Memory B cell (primary cell): ENCODE results near the gene DNAJB6.

ENCODE experiments used
- ATAC-seq: fragments of 150-1000 bp; cut with Tn5 transposase; 2 replicates; pipeline ENCODE4 v1.10.0; 2021; ENCODE audit warnings: low read depth, mild to moderate bottlenecking, moderate library complexity
- DNase-seq, 2 donors: peaks; one replicate each; pipeline ENCODE4 v3.0.0; 2022; ENCODE audit warnings: low spot score in 2 of 2
- H3K27ac Mint-ChIP-seq: one replicate; pipeline ENCODE4 v1.8.0; 2022; ENCODE audit warnings: mild to moderate bottlenecking, moderate library complexity, mixed read lengths
- H3K27me3 Mint-ChIP-seq: one replicate; pipeline ENCODE4 v1.8.0; 2022; ENCODE audit warnings: mixed read lengths
- H3K36me3 Mint-ChIP-seq: one replicate; pipeline ENCODE4 v1.8.0; 2022; ENCODE audit warnings: mild to moderate bottlenecking, mixed read lengths
- H3K4me1 Mint-ChIP-seq: one replicate; pipeline ENCODE4 v1.8.0; 2022; ENCODE audit warnings: mixed read lengths
- H3K4me3 Mint-ChIP-seq: one replicate; pipeline ENCODE4 v1.8.0; 2022; ENCODE audit warnings: mild to moderate bottlenecking, moderate library complexity, mixed read lengths
- H3K9me3 Mint-ChIP-seq: one replicate; pipeline ENCODE4 v1.8.0; 2022; ENCODE audit warnings: mixed read lengths

DNAJB6 gene

DNA sequence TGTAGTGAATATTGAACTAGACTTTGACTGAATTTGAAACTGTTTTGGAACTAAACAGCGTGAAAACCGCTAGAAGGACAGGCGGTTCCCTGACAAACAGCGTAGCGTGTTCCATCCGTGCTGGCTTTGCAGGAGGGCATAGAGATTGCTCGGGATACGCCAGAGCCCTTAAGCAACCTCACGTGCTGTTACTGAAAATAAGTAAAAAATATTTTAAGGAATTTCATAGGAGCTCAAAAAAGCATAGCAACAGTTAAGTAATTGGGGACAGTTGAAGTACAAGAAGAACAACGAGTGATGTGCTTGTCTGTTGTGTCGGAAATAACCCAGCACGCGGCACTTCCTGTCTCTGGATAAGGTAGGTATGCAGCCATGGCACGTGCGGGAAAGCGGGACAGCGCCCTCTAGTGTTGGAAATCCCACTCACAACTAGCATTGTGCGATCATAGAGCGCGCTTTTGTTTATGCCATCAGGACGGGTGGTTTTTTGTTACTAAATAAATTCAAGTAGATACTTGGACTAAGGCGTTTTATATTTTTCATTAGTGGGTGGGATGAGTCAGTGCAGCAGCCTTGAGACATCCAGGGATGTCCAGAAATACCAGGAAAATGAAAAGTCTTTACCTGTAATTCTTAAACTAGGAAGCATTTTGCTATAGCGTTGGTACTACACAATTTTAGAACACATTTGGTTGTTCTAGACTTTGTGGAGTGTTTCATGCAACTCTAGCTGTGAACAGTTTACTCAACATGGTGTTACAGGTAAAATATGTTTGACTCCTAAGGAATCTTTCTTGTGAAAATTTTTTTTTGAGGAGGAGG is 50.4 kb downstream of the DNAJB6 start:
- peak; percentile 80 to 85 for DNase-seq
- Mint-ChIP-seq H3K27ac (peak overlapping the region; percentile 84), H3K27me3 (no peaks in the 10 kb centered on the region), H3K4me1 (peaks cover 7% of the 10 kb centered on the region), H3K36me3 (peaks cover 12% of the 10 kb centered on the region), H3K9me3 (no peaks in the 10 kb centered on the region), H3K4me3 (no peak overlapping the region)
- peak; percentile 98 for ATAC-seq

DNA sequence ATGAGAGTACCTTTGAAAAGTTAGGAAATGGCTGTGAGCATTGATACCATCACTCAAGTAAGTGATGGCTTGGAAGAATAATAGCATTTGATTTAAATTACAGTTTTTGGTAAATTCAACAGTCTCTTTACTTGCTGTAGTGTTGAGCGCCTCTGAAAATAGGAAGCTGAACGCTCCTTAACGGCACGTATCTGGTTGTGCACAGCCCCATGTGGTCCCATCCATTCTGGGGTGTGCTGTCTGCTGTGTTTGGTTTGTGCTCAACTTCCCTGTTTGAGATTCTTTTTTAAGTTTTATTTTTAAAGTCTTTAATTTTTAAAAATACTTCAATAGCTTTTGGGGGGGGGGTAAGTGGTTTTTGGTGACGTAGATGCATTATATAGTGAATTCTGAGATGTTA is 51.5 kb downstream of the DNAJB6 start:
- no peak overlapping the region for H3K27ac Mint-ChIP-seq
- no peaks in the 10 kb centered on the region for H3K9me3 Mint-ChIP-seq
- peaks cover 7% of the 10 kb centered on the region for H3K4me1 Mint-ChIP-seq
- H3K4me3 Mint-ChIP-seq = no peak overlapping the region
- no peak for ATAC-seq
- peaks cover 10% of the 10 kb centered on the region for H3K36me3 Mint-ChIP-seq
- H3K27me3 Mint-ChIP-seq = no peaks in the 10 kb centered on the region
- DNase-seq = no peak

- Mint-ChIP-seq H3K4me3 (no peak overlapping the region), H3K36me3 (peaks cover under 1% of the 10 kb centered on the region), H3K27me3 (no peaks in the 10 kb centered on the region), H3K9me3 (no peaks in the 10 kb centered on the region), H3K4me1 (peaks cover 7% of the 10 kb centered on the region), H3K27ac (peak overlapping the region; percentile 55)
- ATAC-seq (no peak), DNase-seq (no peak)
Observed at GRCh38 chr7:157389951-157390730, 53.3 kb downstream of the DNAJB6 start.

DNA sequence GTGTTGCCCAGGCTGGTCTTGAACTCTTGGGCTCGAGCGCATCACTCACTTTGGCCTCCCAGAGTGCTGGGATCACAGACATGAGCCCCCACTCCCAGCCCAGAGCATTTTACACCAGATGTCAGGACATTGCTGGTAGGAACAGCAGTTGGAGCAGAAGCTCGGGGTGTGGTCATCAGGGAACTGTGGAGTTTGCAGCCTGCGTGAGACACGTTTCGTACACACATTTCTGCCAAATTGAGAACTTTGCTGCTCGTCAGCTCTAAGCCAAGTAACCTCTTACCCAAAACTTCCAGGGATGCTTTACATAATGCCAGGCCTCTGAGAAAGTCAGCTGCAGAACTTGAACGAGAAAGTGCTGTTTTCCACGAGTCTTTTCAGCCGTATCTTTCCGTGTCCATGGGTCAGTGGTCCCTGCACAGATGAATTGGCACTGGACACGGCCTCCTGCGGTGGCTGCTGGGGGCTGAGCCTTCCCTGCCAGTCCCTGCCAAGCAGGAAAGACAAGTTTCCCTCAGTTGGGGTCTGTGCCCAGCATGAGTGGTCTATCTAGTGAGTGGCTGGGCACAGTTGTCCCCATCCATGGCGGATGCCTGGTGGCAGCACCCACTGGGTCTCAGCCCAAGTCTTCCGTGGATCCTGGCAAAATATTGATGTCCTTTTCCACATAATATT is 54.4 kb downstream of the DNAJB6 start:
- DNase-seq (no peak), ATAC-seq (no peak)
- Mint-ChIP-seq H3K27me3 (no peaks in the 10 kb centered on the region), H3K4me1 (peaks cover 7% of the 10 kb centered on the region), H3K9me3 (no peaks in the 10 kb centered on the region), H3K4me3 (no peak overlapping the region), H3K36me3 (no peaks in the 10 kb centered on the region), H3K27ac (no peak overlapping the region)

- H3K4me3 Mint-ChIP-seq = no peak overlapping the region
- ATAC-seq (no peak), DNase-seq (no peak)
- peaks cover 5% of the 10 kb centered on the region for H3K4me1 Mint-ChIP-seq
- H3K36me3 Mint-ChIP-seq = peaks cover under 1% of the 10 kb centered on the region
- no peak overlapping the region for H3K27ac Mint-ChIP-seq
- H3K9me3 Mint-ChIP-seq = no peaks in the 10 kb centered on the region
- no peaks in the 10 kb centered on the region for H3K27me3 Mint-ChIP-seq
Observed at GRCh38 chr7:157392256-157393037, 55.6 kb downstream of the DNAJB6 start.

DNA sequence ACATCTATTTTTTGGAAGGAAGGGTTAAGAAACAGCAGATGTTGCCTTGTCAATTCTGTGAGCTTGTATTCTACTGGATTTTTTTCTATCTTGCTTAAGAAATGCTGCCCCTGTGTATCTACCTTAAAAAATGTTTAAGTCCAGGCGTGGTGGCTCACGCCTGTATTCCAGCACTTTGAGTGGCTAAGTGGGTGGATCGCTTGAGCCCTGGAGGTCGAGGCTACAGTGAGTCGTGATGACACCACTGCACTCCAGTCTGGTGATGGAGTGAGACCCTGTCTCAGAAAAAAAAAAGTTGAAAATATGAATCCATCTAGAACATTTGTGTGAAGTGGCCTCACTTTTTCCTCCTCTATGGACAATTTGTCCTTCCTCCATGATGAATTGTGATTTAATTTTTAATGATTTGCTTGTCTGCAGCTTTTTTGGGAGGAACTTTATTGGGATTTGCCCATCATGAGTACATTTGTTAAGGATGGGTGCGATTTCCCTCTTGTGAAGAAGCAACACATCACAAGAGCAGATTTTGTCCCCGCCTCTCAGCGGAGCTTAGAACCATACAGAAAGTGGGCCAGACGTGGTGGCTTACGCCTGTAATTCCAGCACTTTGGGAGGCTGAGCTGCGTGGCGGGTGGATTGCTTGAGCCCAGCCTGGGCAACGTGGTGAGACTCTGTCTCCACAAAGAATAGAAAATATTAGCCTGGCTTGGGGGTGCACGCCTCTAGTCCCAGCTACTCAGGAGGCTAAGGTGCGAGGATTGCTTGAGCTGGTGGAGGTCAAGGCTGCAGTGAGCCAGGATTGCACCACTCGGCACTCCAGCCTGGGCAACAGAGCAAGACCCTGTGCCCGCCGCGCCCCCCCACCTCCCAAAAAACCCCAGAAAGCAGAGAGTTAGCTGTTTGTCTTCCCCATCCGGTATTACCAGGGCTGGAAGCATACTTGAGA is 57.7 kb downstream of the DNAJB6 start:
- Mint-ChIP-seq H3K4me3 (no peak overlapping the region), H3K9me3 (no peaks in the 10 kb centered on the region), H3K4me1 (peaks cover 10% of the 10 kb centered on the region), H3K36me3 (peaks cover 8% of the 10 kb centered on the region), H3K27ac (no peak overlapping the region), H3K27me3 (no peaks in the 10 kb centered on the region)
- no peak for ATAC-seq
- DNase-seq = no peak

DNA sequence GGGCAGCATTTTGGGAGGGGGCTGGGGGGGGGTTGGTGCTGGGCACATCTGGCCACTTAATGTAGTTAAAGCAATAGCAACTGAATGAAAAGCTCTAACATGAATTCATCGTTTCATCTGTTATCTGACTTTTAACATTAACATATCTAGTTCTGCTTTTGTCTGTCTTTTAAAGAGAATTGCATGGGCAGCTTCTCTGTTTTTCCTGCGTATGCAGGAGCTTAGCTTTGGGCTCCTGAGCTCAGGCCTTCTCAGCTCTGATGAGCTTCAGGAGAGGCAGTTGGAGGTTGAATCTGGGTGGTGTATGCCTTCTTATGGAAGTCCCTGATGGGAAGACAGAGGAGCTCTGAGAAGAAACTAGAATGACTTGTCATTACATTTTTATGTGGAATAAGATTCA is 58.4 kb downstream of the DNAJB6 start:
- no peak overlapping the region for H3K4me3 Mint-ChIP-seq
- DNase-seq (no peak), ATAC-seq (no peak)
- H3K4me1 Mint-ChIP-seq = peaks cover 8% of the 10 kb centered on the region
- no peaks in the 10 kb centered on the region for H3K27me3 Mint-ChIP-seq
- no peaks in the 10 kb centered on the region for H3K9me3 Mint-ChIP-seq
- H3K36me3 Mint-ChIP-seq = peaks cover 10% of the 10 kb centered on the region
- H3K27ac Mint-ChIP-seq = no peak overlapping the region

GRCh38 chr7:157396316-157397035 is 59.7 kb downstream of the DNAJB6 start:
- no peaks in the 10 kb centered on the region for H3K9me3 Mint-ChIP-seq
- peaks cover 9% of the 10 kb centered on the region for H3K4me1 Mint-ChIP-seq
- ATAC-seq (no peak), DNase-seq (no peak)
- no peak overlapping the region for H3K27ac Mint-ChIP-seq
- peaks cover 18% of the 10 kb centered on the region for H3K36me3 Mint-ChIP-seq
- H3K4me3 Mint-ChIP-seq = no peak overlapping the region
- no peaks in the 10 kb centered on the region for H3K27me3 Mint-ChIP-seq

- peaks cover 19% of the 10 kb centered on the region for H3K36me3 Mint-ChIP-seq
- no peak overlapping the region for H3K27ac Mint-ChIP-seq
- no peaks in the 10 kb centered on the region for H3K27me3 Mint-ChIP-seq
- ATAC-seq (no peak), DNase-seq (no peak)
- no peaks in the 10 kb centered on the region for H3K9me3 Mint-ChIP-seq
- peaks cover 9% of the 10 kb centered on the region for H3K4me1 Mint-ChIP-seq
- no peak overlapping the region for H3K4me3 Mint-ChIP-seq
Observed at GRCh38 chr7:157397036-157397720, 60.4 kb downstream of the DNAJB6 start.

GRCh38 chr7:157397731-157398691 is 61.2 kb downstream of the DNAJB6 start:
- H3K4me3 Mint-ChIP-seq = no peak overlapping the region
- no peaks in the 10 kb centered on the region for H3K9me3 Mint-ChIP-seq
- H3K36me3 Mint-ChIP-seq = peaks cover 19% of the 10 kb centered on the region
- no peak overlapping the region for H3K27ac Mint-ChIP-seq
- H3K4me1 Mint-ChIP-seq = peaks cover 9% of the 10 kb centered on the region
- no peak for DNase-seq
- ATAC-seq = no peak
- H3K27me3 Mint-ChIP-seq = no peaks in the 10 kb centered on the region

DNA sequence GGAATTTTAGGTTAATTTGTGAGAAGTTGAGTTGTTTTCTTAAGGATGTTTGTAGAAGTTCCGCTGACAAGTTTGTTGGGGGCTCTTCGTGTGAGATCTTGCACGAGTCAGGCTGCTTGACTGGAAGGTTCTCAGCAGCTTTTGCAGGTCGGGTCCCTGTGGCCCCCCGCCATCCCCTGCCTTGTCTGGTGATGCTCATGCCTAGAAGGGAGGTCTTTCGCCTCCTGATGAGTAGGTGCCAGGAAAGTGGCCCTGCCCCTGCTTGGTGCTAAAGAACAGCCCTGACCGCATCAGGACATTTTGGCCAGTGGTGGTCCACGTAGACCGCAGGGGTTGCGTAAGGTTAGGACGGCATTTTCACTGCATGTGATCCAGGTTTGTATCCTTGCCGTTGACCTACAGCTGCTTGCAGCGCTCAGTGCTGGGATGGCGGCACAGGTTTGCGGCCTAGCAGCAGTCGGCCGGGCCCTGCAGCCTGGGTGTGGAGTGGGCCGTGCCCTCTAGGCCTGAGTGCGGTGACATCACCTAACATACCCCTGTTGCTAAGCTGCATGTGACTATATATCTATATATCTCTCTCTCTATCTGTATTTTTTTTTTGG is 62.4 kb downstream of the DNAJB6 start:
- Mint-ChIP-seq H3K4me3 (no peak overlapping the region), H3K36me3 (peaks cover 20% of the 10 kb centered on the region), H3K9me3 (no peaks in the 10 kb centered on the region), H3K4me1 (peaks cover 9% of the 10 kb centered on the region), H3K27ac (no peak overlapping the region), H3K27me3 (no peaks in the 10 kb centered on the region)
- ATAC-seq (no peak), DNase-seq (no peak)
